GM19025 (cell line): ENCODE results near the gene ACR.

Experiments used
- ATAC-seq: cut with Tn5 transposase; IDR thresholded peaks from one replicate; pipeline ENCODE4 v1.9.1; 2021; ENCODE audit warnings: mild to moderate bottlenecking, low read depth, moderate library complexity; ENCODE audit not compliant: unreplicated experiment

ACR gene

DNA sequence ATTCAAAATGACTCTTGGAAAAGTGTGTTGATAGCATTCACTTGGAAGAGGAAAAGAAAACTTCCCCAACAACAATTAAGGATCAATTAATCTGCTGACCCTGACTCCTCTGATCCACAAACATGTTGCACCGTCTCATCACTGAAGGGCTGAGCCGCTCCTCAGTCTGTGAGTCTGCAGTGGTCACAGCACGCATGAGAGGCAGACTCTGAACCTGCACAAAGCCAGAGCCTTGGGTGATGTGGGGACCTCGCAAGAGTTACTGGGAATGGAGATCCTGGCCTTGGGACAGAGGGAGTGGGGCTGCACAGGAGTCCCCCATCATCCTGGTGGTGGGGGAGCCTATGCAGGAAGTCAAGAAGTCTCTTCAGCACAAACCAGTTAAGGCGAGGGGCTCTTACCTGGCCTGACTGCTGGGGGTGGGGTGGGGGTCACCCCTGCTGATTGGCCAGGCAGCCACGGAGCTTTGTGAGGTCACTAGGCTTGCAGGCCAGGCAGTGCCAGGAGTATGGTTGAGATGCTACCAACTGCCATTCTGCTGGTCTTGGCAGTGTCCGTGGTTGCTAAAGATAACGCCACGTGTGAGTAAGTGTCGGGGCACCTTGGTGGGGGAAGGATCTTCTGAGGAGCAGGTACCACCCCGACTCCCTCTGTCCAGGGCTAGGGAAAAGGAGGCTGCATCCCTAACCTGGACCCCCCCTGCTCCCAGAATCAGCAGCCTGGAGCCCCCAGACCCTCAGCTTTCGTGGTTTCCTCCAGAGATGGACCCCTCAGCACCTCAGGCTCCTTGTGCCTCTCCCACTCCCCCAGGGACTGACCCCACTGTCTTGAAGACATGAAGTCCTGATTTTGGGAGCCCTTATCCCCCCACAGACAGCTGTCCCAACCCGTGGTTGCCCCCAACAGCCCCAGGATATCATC, at the start of gene ACR:
TSS of gene ACR (plus strand) at position 477 of the 921 bp plus-strand sequence. CDS start at position 509, 32 bp downstream.
- ATAC-seq = no peak

DNA sequence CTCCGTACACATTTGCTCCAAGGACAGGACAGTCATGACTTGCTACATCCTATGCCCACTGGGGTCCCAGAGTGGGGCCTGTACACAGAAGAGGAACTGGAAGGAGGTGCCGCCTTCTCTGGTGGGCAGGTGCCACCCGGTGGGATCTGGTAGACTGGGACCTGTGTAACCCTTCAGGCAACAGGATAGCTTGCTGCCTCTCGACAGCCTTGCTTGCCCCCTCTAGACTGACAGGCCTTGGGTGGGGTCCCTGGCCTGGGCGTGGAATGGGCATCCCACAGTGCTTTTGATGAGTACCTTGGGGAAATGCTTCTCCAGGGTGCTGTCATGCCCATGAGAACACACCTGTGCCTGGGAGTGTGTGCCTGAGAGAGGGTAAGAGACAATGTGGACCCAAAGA, 49.6 kb upstream of the ACR start:
- no peak for ATAC-seq

DNA sequence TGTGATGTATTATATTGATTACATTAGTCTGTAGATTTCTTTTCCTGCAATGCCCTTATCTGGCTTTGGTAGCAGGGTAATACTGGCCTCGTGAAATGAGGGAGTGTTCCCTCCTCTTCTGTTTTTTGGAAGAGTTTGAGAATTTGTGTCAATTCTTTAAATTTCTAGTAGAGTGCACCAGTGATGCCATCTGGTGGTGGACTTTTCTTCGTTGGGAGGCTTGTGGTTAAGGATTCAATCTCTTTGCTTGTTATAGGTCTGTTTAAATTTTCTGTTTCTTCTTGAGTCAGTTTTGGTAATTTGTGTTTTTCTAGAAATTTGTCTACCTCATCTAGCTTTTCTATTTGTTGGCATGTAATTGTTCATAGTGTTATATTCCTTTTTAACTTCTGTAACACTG, 46.5 kb upstream of the ACR start:
- no peak for ATAC-seq

DNA sequence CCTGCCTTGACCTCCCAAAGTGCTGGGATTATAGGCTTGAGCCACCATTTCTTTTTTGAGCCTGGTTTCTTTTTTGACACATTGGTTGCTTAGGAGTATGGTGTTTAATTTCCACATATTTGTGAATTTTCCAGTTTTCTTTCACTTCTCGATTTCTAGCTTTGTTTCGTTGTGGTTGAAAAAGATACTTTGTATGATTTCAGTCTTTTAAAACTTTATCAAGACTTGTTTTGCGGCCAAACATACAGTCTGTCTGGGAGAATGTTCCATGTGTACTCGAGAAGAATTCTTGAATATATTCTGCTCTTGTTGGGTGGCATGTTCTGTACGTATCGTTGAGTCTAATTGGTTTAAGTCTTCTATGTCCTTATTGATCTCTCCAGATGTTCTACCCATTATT, 44.5 kb upstream of the ACR start:
- no peak for ATAC-seq

DNA sequence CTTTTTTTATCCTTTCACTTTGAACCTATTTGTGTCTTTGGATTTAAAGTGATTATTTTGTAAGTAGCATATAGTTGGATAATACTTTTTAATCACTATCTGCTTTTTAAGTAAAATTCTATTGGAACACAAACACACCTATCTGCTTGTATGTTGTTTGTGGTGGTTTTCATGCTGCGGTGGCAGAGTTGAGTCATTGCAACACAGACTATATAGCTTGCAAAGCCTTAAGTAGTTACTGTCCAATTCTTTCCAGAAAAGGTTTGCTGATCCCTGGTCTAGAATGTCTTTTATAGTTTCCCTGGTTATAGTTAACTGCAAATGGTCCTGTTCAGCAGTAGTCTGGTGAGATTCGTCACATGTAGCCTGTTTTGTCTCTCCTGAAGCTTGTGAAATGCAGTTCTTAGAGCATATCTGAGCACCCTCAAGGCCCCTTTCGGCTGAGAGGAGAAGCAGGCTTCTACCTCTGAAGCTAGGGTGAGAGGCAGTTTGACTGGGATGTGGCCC, 43.9 kb upstream of the ACR start:
- no peak for ATAC-seq

DNA sequence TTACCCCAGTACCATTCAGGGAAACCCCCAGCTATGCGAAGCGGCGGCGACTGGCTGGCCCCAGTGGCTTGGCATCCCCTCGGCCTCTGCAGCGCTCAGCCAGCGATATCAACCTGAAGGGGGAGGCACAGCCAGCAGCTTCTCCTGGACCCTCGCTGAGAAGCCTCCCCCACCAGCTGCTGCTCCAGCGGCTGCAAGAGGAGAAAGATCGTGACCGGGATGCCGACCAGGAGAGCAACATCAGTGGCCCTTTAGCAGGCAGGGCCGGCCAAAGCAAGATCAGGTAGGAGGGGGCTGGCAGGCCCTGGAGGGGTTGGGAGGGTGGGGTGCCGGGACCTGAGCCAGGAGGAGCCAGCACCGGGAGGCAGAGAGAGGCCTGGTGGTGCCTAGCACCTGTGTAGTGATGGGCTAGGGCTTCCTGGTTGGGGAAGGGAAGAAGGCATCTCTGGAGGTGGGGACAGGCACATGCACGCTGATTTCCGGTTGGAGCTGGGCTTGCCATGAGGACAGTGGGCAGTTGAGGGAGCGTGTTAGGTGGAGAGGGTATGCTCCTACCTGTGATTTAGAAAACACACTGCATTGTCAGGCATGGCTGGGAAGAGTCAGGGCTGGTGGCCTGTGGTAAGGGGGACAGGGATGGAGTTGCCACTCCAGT, 43.1 kb upstream of the ACR start:
- no peak for ATAC-seq

DNA sequence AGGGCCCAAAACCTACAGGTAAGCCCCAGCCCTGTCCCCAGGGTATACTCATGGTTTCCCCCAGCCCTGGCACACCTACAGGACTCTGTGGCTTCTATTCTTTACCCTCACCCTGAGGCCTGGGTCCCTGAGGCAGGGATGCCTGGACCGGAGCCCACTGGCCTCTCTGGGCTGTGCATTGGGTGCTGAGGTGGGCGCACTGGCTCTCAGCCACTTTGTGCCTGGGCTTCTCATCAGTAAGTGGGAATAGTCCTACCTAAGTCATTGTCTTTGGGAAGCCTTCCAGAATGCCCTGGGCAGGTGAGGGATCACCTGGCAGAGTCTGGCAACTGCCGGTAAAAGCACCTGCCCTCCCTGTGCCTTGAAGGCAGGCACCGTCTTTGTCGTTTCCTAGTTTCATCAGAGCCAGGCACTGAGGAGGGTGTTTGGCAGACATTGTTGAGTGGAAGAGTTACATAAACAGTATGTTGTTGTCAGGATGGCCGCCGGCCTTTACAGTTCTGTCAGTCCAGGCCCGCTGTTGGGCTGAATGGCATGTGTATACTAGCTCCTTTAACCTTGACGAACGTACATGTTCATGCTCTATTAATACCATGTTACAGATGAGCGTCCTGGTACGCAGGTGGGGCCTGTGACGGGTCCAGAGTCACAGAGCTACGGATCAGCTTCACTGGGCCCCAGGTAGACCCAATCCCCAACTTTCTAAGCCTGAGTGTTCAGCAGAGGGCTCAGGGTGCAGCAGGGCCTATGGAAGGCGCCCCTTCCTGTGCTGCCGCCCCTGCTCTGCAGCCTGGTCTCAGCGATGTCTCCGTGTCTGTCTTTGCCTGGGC, 42.4 kb upstream of the ACR start:
- ATAC-seq = no peak

DNA sequence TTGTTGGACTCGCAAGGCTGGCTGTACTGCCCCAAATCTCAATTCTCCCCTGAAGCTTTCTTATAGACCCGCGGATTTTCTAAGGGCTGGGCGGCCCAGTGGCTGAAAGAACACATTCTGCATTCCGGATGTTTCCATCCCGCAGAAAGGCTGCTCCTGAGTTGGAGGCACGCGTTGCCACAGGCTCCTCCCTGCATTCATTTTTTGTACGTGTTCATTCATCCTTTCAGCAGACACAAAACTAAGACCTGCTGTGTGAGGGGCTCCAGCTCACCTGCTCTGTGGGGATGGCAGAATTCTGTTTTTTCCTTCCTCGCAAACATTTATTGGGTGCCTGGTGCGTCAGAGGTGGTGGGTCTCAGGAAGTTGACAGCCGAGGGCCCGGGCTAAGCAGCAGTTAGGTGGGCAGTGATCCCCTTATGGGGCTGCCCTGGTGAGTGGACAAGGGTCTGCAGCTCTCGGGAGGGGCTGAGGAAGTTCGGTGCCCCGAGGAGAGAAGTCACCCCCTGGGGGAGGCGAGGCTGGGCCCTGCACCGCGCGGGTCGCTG, 41.7 kb upstream of the ACR start:
- ATAC-seq = no peak

DNA sequence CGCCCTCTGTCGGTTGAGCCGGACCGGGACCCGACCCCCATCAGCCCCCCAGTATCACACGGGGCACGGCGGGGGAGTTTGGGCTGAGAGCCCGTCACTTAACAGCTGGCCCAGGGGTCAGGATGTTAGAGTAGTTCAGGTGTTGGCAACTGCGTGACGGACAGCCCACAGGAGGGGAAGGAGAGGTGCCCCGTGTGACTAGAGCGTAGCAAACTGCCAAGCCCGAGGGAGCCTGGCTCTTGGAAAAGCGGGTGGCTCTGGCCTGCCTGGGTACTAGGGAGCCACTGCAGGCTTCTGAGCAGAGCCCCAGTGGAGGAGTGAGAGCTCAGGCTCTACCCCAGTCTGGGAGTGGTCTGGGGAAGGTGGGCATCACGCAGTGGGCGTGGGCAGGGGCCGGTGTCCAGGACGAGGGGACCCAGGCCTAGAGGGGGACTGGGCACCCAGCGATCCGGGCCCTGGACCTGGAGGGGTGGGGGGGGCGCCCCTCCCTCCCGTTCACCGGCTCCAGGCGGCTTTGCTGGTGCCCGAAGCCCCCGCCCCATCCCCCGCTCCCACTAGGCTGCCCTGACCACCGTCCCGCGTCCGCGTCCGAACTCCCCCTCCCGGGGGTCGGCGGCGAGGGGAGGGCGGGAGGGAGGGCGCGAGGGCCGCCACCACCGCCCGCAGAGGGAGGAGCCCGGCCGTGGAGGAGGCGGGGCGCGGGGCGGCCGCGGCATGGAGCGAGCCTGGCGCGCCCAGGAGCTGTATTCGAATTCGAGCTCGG, 41.0 kb upstream of the ACR start:
- no peak for ATAC-seq

DNA sequence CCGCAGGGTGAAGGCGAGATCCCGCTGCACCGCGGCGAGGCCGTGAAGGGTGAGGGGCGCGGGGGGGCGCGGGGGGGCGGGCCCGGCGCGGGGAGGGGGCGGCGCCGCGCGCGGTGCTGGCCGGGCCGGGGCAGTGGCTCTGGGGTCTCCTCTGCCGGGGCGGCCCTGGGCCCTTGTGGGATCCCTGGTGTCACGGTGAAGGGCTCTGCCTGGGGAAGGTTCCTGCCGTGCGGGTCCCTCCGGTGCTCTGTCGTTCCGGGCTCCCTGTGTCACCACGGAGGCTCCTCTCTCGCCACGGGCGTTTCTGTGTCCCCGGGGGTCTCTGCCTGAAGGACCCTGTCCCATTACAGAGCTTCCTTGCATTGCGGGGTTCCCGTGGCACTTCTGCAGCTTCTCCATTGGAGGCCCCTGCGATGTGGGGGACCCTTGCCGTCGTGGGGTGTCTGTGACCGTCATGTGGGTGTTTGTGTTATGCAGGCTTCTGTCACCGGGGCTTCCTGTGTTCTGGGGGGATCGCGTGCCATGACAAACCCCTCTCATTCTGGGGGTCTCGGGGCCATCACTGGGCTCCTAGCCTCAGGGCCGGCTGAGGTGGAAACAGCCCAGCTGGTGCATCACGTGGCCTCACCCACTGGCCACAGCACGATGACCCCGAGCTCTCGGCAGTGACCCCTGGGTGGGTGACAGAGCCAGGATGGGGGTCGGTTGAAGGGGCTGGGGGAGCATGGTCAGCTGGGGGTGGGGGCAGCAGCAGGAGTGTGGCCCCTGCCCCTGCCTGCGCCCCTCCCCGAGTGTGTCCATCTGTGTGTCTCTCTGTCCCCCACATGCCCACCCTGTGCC, 40.1 kb upstream of the ACR start:
- no peak for ATAC-seq

DNA sequence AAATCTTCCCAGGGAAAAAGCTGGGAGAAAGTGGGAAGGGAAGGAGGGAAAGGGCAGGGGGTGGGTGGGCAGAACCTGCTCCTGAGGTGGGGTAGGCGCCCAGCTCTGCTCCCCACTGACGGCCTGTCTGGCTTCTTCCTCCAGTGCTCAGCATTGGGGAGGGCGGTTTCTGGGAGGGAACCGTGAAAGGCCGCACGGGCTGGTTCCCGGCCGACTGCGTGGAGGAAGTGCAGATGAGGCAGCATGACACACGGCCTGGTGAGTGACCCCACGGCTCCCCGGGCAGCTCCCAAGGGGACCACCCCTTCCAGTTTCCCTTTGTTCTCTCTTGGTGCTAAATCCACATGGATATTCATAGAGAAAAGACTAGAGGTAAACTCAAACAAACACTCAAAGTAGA, 39.5 kb upstream of the ACR start:
- no peak for ATAC-seq

DNA sequence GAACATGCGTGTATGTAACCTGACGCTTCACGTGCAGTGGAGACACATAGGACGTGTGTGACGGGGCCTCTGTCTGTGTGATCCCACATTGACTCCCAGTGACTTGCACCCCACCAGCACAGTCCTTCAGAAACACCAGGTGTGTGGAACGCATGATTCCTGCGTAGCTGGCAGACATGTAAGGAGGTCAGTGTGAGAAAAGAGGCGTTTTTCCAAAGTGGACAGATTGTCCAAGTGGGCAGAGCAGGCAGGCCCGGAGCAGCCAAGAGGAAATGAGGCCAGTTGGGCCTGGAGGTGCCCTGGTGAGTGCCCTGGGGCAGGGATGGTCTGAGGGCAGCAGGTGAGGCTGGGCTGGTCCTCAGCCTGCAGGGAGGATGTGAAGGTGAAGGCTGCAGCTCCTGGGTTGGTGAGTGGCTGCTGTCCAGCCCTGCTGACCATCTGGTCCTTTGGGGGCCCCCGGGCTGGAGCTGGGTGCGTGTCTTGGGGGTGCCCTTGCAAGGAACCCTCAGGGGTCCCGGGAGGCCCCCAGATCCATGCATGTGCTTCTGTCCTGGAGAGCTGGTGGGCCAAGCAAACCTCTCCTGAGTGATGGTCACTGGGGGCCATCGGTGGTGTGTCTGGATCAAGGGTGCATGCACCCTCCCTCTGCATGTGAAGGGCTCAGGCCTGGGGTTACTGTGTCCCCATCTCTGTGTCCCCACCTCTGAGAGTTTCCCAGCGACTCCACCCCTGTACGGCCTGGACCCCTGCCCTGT, 38.8 kb upstream of the ACR start:
- ATAC-seq = no peak

DNA sequence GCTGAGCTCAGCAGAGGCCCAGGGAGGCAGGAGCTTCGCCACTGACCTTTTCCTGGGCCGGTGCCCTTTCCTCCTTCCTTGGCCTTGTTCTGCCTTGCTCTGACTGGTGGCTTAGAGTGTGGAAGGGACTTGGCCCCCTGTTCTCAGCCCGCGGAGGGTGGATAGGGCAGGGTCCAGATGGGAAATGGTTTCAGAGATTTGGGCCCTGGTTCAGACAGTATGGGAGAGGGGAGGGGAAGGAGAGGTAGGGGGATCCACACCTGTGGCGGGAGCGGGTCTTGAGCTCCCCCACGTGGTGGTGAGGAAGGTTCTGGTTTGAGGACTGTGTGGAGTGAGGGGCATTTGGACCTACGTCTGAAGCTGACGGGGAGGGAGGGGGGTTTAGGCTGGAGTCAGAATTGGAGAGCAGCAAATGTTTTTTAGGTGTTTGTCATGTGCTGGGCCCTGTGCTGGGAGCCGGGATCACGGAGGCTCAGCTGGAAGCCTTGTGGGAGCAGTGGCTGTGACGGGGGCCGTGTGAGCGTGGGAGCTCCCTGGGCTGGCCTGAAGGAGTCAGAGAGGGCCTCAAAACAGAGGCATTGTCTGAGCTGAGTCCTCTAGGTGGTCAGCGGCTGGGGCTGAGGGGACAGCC, 38.1 kb upstream of the ACR start:
- ATAC-seq = no peak

DNA sequence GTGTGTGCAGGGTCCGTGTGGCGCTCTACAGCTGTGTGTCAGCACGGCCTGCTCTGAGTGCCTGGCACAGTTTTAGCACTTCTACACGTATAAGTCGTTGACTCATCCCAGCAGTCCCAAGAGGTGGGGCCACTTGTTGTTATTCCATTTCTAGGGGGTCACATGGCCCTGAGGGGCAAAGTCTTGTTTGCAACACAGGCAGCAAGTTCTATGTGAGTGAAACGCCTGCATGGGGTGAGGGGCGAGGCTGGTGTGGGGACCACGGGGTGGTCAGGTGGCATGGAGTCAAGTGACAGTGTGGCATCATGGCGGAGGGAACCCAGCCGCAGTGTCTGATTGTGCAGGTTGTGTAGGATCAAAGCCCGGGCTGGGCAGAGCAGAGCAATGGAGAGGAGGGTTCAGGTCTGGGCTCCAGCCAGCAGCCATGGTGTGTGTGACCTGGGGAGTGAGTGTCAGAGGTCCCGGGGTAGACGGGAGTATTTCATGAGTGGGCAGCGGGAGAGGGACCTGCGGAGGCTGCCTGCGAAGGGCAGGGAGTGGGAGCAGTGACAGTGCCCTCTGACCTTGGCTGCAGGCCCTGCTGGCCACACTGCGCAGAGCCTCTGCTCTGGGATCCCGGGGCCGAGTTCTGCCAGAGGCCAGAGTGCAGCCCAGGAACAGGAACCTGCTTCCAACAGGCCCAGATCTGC, 37.5 kb upstream of the ACR start:
- no peak for ATAC-seq

DNA sequence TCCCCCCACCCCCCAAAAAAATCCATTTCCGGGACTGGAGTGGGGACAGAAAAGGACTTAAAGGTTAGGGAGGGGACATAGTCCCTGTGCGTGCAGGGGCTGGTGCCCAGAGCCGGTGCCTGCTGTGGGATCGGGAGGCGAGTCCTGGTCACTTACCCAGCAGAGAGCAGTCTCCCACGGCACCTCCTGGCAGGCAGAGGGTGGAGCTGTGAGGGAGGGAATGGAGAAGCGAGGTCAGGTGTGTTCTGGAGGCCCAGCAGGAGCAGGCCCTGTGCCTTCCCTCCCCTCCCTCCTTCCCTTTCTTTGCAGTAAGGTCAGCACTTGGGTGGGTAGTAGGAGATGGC, 37.0 kb upstream of the ACR start:
- ATAC-seq = no peak

DNA sequence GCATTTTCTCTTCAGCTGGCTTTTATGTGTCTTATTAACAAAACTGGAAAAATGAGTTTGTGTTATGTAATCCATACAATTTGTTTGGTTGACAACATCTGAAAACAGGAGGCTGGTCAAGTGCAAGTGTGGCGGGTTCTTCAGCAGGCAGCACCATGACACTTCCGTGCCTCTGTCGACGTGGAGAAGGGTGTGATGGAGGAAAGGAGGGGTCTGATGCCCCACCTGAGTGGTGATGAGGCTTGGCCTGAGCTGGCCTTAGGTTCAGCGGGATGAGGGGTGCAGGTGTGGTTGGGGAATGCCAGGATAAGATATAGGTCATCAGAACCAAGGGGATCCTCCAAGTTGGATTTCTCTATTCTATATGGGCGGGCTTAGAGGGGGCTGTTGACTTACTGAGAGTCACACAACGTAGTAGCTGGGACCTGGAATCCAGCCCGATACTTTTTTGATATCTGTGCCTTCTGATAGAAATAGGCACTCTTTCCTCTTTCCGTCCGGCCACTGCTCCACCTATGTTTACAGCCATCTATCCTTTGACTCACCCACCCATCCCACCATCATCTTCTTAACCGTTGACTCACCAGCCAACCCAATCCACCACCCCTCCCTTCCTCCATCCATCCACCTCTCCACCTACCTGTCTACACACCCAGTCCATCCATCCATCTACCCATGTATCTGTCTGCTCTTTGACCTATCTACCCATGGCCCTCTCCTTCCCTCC, 36.4 kb upstream of the ACR start:
- ATAC-seq = no peak

DNA sequence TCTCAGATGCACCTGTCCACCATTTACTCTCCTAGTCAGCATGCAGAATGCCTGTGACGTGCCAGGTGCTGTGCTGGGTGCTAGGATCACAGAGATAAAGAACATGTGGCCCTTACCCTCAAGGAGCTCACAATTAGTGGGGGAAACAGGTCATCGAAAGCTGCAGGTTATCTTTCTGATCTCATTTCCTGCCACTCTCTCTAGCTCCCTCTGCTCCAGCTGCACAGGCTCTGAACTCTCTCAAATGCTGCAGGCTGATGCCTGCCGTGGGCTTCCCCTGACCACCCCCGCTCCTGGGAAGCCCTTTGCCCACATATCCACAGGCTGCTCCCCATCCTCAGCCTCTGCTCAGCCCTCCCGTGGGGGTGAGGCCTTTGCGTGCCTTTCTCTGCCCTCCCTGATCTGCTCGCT, 35.7 kb upstream of the ACR start:
- ATAC-seq = no peak
